GM23338 (cell line): Measurements from ENCODE around the gene CNTNAP2.

Experiments used
- CREB1 ChIP-seq: fragments of 250-450 bp; sonication (Bioruptor Pico); IDR thresholded peaks from 2 replicates; pipeline ENCODE4 v1.5.0; 2020; ENCODE audit warnings: low read depth, mild to moderate bottlenecking, moderate library complexity
- CTCF ChIP-seq, 2 experiments: fragments of 200-600 bp in 1 of 2; sonication (generic) in 1 of 2; conservative IDR thresholded peaks; 2 replicates each; pipeline versions ENCODE4 v1.5.1 to v1.6.1; 2016 to 2017; ENCODE audit warnings: antibody characterized with exemption in 2 of 2, low read depth in 2 of 2, mild to moderate bottlenecking in 2 of 2, moderate library complexity in 1 of 2
- ETS1 ChIP-seq: IDR thresholded peaks from 2 replicates; pipeline ENCODE4 v1.6.1; 2016; ENCODE audit warnings: antibody characterized with exemption
- EZH2 ChIP-seq: fragments of 200-600 bp; sonication (generic); IDR thresholded peaks from one replicate; pipeline ENCODE4 v1.8.0; 2017; ENCODE audit warnings: antibody characterized with exemption, mild to moderate bottlenecking, low read depth; ENCODE audit not compliant: unreplicated experiment
- EZH2phosphoT487 ChIP-seq: fragments of 200-600 bp; sonication (generic); IDR thresholded peaks from one replicate; pipeline ENCODE4 v1.8.1; 2018; ENCODE audit warnings: antibody characterized with exemption; ENCODE audit not compliant: unreplicated experiment
- JUNB ChIP-seq: IDR thresholded peaks from one replicate; pipeline ENCODE4 v1.6.1; 2016; ENCODE audit warnings: antibody characterized with exemption; ENCODE audit not compliant: unreplicated experiment
- NANOG ChIP-seq: IDR thresholded peaks from 2 replicates; pipeline ENCODE4 v1.6.1; 2016; ENCODE audit warnings: antibody characterized with exemption, borderline replicate concordance
- POLR2AphosphoS5 ChIP-seq: IDR thresholded peaks from 2 replicates; pipeline ENCODE4 v1.6.1; 2016; ENCODE audit warnings: antibody characterized with exemption, low read depth
- REST ChIP-seq: IDR thresholded peaks from one replicate; pipeline ENCODE4 v1.6.1; 2018; ENCODE audit warnings: antibody characterized with exemption; ENCODE audit not compliant: unreplicated experiment
- STAT1 ChIP-seq: IDR thresholded peaks from one replicate; pipeline ENCODE4 v1.6.1; 2016; ENCODE audit warnings: antibody characterized with exemption; ENCODE audit not compliant: unreplicated experiment
- ZNF114 ChIP-seq: fragments of 250-450 bp; sonication (Bioruptor Pico); IDR thresholded peaks from 2 replicates; pipeline ENCODE4 v1.5.0; 2020; ENCODE audit warnings: mild to moderate bottlenecking, moderate library complexity
- ZNF331 ChIP-seq: fragments of 250-450 bp; sonication (Bioruptor Pico); IDR thresholded peaks from 2 replicates; pipeline ENCODE4 v1.5.0; 2020; ENCODE audit warnings: low read depth, mild to moderate bottlenecking, moderate library complexity
- ZNF462 ChIP-seq: fragments of 250-450 bp; sonication (Bioruptor Pico); IDR thresholded peaks from 2 replicates; pipeline ENCODE4 v1.5.0; 2020; ENCODE audit warnings: mild to moderate bottlenecking, moderate library complexity

GRCh38 chr7:148211740-148212151 lies 2095.1 kb downstream of the CNTNAP2 start:
- TF ChIP-seq POLR2AphosphoS5, result no peak
- no peak for TF ChIP-seq REST
- no peak for TF ChIP-seq EZH2phosphoT487
- TF ChIP-seq CTCF (conservative IDR thresholded peaks at IDR 0.05; ENCODE audit: low read depth in 2 of 2), result no peak
- no peak for TF ChIP-seq EZH2
- TF ChIP-seq STAT1, result no peak
- no peak for TF ChIP-seq CREB1 (CRISPR knock-in tag)
- TF ChIP-seq JUNB, result no peak
- TF ChIP-seq ETS1, result no peak
- TF ChIP-seq ZNF462 (CRISPR knock-in tag), result no peak
- TF ChIP-seq ZNF114 (CRISPR knock-in tag), result no peak
- TF ChIP-seq NANOG, result no peak
- no peak for TF ChIP-seq ZNF331 (CRISPR knock-in tag)
